Esophagus squamous epithelium (tissue), 4 donors: Measurements from ENCODE around the gene SALL3.

Source experiments
- POLR2A ChIP-seq, 4 donors: fragments of 450-650 bp; IDR thresholded peaks; one replicate each; pipeline ENCODE4 v1.6.1; 2017; ENCODE audit warnings: antibody characterized with exemption in 4 of 4, mild to moderate bottlenecking in 4 of 4, moderate library complexity in 3 of 4
- TF ChIP-seq, protein P1 (sequence below), 6 experiments: fragments of 450-650 bp in 4 of 6; fragments of 200-600 bp in 2 of 6; sonication (generic) in 2 of 6; IDR thresholded peaks; one replicate each; pipeline ENCODE4 v1.5.1; 2016 to 2019; ENCODE audit warnings: antibody characterized with exemption in 6 of 6, mild to moderate bottlenecking in 4 of 6, moderate library complexity in 4 of 6

DNA sequence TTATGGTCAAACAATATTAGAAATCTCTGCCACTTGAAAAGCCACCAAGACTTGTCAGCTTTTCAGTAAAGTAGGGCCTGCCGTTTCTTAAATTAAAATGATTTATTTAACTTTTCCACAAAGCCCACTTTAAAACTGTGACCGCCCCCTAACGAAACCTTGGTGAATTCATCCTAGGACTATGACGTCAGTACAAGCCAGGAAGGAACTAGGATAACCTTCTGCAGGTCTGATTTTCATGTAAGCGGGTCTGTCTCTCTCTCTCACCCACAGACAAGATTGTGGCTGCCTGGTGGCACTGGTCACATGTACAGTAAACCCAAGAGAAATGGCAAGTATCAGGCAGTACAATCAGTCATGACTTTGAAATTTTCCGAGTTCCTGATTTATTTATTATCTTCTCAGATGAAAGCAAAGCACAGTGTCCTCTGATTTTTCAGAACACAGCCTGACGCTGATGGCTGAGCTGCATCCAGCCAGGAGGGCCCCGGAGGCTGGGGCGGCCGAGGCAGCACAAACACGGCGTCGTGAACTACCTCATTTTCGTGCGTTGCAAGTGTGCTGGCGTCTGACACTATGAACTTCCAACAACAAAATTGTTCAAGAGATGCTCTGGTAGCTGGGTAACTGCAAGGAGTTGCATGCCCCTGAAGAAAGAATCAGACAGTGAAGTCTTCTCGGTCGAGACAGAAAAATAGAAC, 18.9 kb downstream of the SALL3 start:
- TF ChIP-seq, protein P1, sequence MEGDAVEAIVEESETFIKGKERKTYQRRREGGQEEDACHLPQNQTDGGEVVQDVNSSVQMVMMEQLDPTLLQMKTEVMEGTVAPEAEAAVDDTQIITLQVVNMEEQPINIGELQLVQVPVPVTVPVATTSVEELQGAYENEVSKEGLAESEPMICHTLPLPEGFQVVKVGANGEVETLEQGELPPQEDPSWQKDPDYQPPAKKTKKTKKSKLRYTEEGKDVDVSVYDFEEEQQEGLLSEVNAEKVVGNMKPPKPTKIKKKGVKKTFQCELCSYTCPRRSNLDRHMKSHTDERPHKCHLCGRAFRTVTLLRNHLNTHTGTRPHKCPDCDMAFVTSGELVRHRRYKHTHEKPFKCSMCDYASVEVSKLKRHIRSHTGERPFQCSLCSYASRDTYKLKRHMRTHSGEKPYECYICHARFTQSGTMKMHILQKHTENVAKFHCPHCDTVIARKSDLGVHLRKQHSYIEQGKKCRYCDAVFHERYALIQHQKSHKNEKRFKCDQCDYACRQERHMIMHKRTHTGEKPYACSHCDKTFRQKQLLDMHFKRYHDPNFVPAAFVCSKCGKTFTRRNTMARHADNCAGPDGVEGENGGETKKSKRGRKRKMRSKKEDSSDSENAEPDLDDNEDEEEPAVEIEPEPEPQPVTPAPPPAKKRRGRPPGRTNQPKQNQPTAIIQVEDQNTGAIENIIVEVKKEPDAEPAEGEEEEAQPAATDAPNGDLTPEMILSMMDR (IDR thresholded peaks at IDR 0.05) = no peak
- no peak for TF ChIP-seq POLR2A (IDR thresholded peaks at IDR 0.05)
